ENCODE results near the gene POLE2.

Gene POLE2

DNA sequence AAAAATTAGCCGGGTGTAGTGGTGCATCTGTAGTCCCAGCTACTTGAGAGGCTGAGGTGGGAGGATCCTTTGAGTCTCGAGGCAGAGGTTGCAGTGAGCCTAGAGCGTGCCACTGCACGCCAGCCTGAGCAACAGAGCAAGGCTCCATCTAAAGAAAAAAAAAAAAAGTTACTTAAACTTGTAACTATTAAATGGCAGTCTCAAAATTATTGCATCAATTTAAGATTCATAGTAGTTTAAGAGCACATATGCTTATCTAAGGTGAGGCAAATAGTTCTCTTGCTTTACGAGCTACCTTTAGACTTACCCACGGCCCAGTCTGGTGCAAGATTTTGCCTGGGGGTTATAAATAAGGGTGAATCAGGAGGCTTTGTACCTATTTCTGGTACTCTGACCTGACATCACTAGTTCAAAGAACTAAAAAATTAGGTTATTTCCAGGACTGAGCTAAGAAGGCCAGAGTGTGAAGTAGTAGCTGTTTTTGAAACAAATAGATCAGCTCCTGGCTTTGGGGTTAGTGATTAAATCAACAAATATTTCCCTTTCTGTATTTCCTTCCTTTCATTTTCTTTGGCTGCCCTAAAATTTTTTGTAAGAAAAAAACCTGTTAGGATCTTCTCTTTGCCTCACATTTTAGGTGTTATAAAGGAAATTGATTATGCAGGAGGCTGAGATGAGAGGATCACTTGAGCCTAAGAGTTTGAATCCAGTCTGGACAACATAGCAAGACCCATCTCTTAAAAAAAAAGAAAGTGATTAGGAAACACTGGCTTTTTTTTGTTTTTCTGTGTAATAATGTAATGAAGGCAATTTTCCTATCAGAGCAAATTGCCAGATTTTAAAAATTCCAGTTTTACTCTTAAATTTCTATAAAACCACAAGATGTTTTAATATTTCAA is 63.8 kb downstream of the POLE2 start:
- DNase-seq (ENCODE audit: low spot score), result peak; percentile 42
- POLR2A ChIA-PET (ENCODE audit: low non-redundant PET), result interaction anchor here (0.6 kb wide), 1 partner anchor 19 kb away, joined by 4 read pairs; no protein-coding TSS in a partner anchor
- CTCF ChIA-PET, result interaction anchor here (0.6 to 0.7 kb wide), 3 partner anchors 158 to 1793 kb away, joined by 3 to 4 read pairs (median 3); no protein-coding TSS in a partner anchor
- peak overlapping the region; percentile 70 for H3K27ac ChIP-seq
- TF ChIP-seq, protein P1, sequence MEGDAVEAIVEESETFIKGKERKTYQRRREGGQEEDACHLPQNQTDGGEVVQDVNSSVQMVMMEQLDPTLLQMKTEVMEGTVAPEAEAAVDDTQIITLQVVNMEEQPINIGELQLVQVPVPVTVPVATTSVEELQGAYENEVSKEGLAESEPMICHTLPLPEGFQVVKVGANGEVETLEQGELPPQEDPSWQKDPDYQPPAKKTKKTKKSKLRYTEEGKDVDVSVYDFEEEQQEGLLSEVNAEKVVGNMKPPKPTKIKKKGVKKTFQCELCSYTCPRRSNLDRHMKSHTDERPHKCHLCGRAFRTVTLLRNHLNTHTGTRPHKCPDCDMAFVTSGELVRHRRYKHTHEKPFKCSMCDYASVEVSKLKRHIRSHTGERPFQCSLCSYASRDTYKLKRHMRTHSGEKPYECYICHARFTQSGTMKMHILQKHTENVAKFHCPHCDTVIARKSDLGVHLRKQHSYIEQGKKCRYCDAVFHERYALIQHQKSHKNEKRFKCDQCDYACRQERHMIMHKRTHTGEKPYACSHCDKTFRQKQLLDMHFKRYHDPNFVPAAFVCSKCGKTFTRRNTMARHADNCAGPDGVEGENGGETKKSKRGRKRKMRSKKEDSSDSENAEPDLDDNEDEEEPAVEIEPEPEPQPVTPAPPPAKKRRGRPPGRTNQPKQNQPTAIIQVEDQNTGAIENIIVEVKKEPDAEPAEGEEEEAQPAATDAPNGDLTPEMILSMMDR (conservative IDR thresholded peaks at IDR 0.05; ENCODE audit: low read depth), result no peak

DNA sequence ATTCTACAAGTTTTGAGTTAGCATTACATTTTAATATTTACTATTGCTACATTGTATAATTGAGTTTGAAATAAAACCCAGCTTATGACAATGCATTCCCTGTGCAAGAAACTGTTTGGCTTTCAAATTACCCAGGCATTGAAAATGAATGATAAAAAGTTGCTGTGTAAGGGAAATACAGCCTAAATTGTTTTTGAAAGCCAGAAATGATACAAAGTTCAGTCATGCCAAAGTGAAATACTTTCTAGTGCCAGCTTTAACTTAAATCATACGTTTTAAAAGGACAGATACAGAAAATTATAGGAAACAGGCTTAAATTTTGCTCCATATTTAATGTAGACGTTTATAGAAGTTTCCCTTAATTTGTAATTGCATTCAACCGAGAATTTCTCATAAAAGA is 64.6 kb downstream of the POLE2 start:
- DNase-seq (ENCODE audit: low spot score), result no peak
- H3K27ac ChIP-seq, result peak overlapping the region; percentile 70
- POLR2A ChIA-PET (ENCODE audit: low non-redundant PET), result no interaction called here
- TF ChIP-seq, protein P1 (conservative IDR thresholded peaks at IDR 0.05; ENCODE audit: low read depth), result no peak
- CTCF ChIA-PET, result interaction anchor here (0.6 kb wide), 1 partner anchor 45 kb away, joined by 3 read pairs; no protein-coding TSS in a partner anchor

DNA sequence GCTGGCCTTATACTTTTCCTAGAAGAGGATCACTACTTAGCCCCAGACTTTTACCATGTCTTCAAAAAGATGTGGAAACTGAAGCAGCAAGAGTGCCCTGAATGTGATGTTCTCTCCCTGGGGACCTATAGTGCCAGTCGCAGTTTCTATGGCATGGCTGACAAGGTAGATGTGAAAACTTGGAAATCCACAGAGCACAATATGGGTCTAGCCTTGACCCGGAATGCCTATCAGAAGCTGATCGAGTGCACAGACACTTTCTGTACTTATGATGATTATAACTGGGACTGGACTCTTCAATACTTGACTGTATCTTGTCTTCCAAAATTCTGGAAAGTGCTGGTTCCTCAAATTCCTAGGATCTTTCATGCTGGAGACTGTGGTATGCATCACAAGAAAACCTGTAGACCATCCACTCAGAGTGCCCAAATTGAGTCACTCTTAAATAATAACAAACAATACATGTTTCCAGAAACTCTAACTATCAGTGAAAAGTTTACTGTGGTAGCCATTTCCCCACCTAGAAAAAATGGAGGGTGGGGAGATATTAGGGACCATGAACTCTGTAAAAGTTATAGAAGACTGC is 65.9 kb downstream of the POLE2 start:
- no peak overlapping the region for H3K27ac ChIP-seq
- DNase-seq (ENCODE audit: low spot score), result no peak
- TF ChIP-seq, protein P1 (conservative IDR thresholded peaks at IDR 0.05; ENCODE audit: low read depth), result no peak
- CTCF ChIA-PET, result interaction anchor here (0.9 kb wide), 1 partner anchor 227 kb away, joined by 3 read pairs; no protein-coding TSS in a partner anchor
- POLR2A ChIA-PET (ENCODE audit: low non-redundant PET), result interaction anchor here (1.3 kb wide), 1 partner anchor 12 kb away, joined by 4 read pairs; no protein-coding TSS in a partner anchor

GRCh38 chr14:49621114-49621881 is 66.7 kb downstream of the POLE2 start:
- POLR2A ChIA-PET (ENCODE audit: low non-redundant PET), result interaction anchor here (1.3 to 1.6 kb wide), 4 partner anchors 13 to 35 kb away, joined by 4 to 10 read pairs (median 7); partner anchors contain the start of genes DNAAF2, LRR1 and RPS29
- no peak for DNase-seq (ENCODE audit: low spot score)
- H3K27ac ChIP-seq, result peak overlapping the region; percentile 94
- TF ChIP-seq, protein P1 (conservative IDR thresholded peaks at IDR 0.05; ENCODE audit: low read depth), result no peak
- CTCF ChIA-PET, result interaction anchor here (0.9 to 1.0 kb wide), 2 partner anchors 13 to 228 kb away, joined by 3 to 6 read pairs; no protein-coding TSS in a partner anchor

DNA sequence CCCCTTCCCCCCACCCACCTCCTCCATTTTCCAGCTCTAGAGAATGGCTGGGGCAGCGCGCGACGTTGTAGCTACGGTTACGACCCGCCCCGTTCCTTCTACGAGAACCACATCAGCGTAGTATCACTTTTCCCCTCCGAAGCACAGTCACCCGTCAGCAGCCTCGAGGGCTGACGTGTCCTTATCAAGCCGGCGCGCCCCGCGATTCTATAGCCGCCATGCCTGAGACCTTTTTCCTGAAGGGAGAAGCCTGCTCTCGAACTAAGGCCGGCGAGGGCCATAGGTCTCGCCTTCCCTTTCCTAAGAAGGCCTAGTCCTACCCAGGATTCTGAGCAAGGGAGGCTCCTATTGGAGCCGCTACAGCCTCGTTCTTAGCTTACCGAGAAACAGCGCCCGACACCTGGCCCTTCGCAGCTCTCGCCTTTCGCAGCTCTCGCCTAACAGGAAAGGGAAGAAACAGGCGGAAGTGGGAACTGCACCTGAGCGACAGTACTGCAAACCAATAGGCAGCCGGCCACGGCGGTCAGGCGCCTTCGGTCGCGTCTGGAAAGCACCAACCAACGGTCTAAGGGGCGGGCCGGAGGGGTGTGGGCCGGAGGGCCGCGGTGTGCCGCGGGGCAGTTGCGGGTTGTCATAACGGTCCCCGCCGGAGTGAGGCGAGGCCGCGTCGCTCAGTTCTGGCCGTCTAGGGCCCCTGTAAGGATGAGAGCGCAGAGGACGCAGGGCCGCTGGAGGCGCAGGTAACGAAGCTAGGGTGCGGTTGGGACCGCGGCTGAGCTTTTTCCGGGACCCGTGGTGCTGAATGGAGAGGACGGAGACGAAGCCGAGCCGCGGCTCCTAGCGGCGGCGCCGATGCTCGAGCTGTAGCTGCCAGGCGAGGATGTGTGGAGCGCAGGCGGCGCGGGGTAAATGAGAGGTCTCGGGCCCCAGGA is 67.6 kb downstream of the POLE2 start, which contains the start of the genes MGAT2 and RPL36AL:
MGAT2 (plus strand) TSS at position 618 of the 932 bp plus-strand sequence. CDS start 470 bp downstream, outside the sequence.
RPL36AL (minus strand) TSS at position 445 of the 932 bp plus-strand sequence. CDS start 1,522 bp downstream, outside the sequence.
- H3K27ac ChIP-seq, result peak within 1 kb of the TSS; percentile 94
- CTCF ChIA-PET, result interaction anchor here (0.5 to 1.1 kb wide), 3 partner anchors 14 to 120 kb away, joined by 3 to 6 read pairs (median 3); no protein-coding TSS in a partner anchor
- peak; percentile 96 for DNase-seq (ENCODE audit: low spot score)
- TF ChIP-seq, protein P1 (conservative IDR thresholded peaks at IDR 0.05; ENCODE audit: low read depth), result peak; percentile 30
- POLR2A ChIA-PET (ENCODE audit: low non-redundant PET), result interaction anchor here (0.6 to 1.6 kb wide), 10 partner anchors 14 to 148 kb away, joined by 3 to 10 read pairs (median 4); partner anchors contain the start of genes DNAAF2, KLHDC2, LRR1 and RPS29
